H54 (cell line): ENCODE measurements around the gene RHBDF2.
A peak's percentile ranks its signal among the peaks of the same experiment; 100 is the strongest.

Source experiments
- DNase-seq: peaks from one replicate; pipeline ENCODE4 v3.0.0; 2011; ENCODE audit warnings: low spot score, mixed read lengths; ENCODE audit not compliant: insufficient read length
- FAIRE-seq: peaks from 3 replicates; lab custom pipeline; 2011; peaks lifted over from hg19 to GRCh38; lab: Jason Lieb, UNC
- POLR2A ChIP-seq: IDR thresholded peaks from 2 replicates; pipeline ENCODE4 v1.6.1; 2011; ENCODE audit warnings: low read depth, mild to moderate bottlenecking, low read length

RHBDF2 gene

DNA sequence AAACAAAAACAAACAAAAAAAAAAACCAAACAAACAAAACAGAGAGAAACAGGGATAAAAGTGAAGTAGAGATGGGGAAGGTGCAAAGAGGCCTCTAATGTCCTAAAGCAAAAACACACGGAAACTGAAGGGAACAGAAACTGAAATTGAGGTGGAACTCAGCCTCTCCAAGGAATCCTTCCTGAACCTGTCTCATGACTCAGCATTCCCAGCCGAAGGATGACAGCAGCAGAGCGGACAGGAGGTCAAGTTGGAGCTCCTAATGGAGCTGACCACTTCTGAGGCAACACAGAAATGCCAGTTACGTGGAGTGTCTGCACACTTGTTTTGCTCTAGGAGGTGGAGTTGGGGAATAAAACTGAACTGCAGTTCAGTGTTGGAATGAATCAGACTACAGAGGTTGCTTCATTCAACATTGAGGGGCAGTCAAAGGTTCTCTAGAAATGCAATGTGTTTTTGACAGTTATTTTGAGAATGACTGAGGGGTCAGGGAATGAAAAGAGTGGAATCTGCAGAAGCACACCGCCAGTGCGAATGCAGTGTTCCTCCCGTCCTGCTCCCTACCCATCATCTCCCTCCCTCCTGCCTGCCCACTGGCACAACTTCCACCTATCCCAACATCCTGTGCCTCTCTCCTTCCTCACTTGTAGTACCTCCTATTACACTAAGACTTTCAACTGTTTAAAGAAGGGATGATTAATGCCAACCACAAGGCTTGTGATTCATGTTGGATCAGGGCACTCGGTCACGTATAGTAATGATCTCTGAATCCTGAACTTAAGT lies 54.6 kb downstream of the RHBDF2 start:
- FAIRE-seq, result peak; percentile 57
- DNase-seq, result peak; percentile 76

DNA sequence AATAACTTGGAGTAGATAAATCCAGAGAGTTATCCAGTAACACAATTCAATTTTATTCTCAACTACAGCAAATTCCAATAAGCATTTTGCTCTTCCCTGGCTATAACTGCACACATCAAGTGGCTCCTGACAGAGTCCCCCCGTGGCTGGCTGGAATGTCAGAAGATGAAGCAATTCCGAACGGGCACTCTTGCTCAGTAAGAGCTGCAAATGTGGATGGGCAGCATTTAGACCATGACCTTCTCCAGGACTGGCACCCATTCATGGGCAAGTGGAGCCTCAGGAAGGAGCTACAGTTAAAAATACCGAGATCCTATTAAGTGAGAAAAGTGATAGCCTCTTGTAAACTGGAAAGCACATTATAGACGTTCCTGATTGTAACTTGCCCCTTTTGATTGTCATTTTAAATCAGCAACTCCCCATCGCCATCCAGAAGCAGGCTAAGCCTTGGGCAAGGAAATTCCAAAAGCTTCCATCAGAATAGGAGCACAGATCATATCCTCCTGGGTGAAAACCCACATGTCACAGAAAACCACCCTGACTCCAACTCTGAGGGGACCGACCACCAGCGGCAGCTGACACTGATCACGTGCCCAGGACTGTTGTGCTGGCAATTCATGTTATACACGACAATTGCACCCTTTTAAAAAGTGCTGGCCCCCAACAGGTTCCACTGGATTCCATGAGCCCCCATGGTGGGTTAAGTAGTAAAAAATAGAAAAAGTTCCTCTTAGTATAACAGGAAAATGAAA lies 55.4 kb downstream of the RHBDF2 start:
- DNase-seq (no peak), FAIRE-seq (no peak)
- TF ChIP-seq POLR2A, result no peak

More for the DNA sequence above, 54.6 kb downstream of the RHBDF2 start:
- TF ChIP-seq POLR2A, result 0 out of 2 replicates have a peak, but pooled peaks have one; percentile 21

DNA sequence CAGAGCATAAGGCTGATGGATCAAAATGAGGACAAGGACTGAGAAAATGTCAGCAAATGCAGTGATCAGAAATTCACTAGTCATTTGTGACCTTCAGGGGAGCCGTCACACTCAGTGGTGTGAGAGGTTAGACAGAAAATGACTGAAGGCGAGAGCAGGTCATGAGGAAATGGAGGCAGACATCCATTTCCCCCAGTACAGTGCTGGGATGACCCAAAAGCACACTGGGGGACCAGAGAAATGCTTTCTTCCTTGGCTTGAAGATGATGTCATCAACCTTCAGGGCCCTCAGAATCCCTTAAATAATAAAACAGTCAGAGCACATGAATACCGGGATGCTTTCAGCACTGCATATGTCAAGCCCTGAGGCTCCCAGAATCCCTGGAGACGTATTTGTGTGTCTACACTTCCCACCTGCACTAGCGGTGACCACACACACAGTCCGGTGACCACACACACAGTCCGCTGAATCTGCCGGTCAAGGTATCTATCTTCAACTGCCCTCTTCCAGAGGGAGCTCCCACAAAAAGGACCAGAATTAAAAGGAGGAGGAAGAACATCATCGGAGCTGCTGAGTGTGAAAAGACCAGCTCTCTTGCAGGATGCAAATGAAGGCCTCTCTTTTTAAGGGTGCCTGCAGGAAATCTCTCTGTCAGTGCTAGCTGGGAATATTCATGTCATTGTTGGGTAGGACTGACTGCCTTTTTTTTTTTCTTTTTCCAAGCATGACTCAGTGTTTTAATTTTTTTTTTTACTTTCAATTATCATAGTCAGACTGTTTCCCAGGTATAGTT lies 56.5 kb downstream of the RHBDF2 start:
- no peak for TF ChIP-seq POLR2A
- DNase-seq (no peak), FAIRE-seq (no peak)

DNA sequence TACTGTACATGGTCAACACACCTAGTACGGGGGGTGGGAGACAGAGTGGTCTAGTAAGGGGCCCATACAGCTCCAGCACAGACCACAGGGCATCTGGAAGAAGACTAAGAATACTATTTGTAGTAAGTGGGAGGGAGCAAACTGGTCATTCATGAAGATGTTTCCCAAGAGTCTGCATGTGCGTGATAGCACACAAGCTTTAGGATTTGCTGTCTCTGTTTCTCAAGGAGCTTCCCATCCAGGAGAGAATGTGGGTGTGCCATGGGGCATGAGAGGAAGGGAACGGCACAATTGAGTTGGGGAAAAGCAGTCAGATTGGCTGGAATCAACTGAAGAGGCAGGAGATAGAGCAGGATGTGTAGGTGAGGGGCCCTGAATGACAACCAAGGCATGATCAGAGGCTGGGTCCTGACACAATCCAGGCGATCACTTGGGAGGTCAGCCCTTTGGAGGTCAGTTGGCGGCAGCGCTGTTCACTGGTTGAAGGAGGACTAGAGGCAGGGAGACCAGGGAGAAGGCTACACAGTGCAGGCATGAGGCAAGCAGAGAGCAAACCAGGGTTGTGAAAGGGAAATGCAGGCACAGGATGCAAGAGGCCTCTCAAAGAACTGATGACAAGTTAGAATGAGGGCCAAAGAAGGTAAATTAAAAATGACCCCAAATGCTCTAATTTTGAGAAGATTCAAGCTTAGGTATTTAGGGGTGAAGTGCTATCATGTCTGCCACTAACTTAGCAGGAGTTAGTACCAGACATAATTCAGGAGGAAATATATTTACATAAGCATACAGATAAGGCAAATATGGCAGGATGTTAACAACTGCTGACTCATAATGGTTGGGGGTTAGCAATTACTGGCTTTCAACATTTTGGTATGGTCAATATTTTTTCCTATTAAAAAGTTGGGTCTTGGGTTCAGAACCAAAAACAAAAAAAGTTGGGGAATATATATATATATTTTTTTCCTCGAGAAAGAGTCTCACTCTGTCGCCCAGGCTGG lies 58.6 kb downstream of the RHBDF2 start:
- TF ChIP-seq POLR2A, result no peak
- DNase-seq (no peak), FAIRE-seq (no peak)

DNA sequence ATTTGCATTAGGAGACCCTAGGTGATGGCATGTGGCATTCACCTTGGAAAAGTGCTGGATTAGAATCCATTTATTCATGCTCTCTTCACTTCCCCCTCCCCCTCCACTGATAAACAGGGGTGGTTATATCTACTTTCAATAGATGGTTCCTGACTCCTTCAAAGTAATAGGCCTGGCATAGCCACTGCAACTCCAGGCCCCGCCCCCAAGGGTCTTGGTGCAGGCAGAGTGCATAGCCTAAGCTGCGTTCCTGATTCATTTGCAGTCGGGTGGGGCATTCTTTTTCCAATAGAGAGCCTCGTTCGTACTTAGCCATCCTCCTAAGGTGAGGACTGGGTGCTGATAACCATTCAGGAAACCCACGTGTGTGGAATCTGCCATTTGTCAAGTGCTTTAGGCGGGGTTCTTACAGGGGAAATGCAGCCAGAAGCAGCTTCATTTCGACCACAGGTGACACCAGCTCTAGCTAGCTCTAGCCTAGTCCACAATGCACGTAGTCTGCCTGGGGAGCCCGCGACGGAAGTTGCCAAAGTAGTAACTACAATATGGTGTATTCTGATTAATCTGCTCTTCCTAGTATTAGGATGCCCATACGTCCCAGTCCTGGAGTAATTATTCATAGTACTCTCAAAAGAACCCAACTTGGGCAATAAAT lies 59.4 kb downstream of the RHBDF2 start:
- DNase-seq, result no peak
- no peak for TF ChIP-seq POLR2A
- FAIRE-seq, result no peak

DNA sequence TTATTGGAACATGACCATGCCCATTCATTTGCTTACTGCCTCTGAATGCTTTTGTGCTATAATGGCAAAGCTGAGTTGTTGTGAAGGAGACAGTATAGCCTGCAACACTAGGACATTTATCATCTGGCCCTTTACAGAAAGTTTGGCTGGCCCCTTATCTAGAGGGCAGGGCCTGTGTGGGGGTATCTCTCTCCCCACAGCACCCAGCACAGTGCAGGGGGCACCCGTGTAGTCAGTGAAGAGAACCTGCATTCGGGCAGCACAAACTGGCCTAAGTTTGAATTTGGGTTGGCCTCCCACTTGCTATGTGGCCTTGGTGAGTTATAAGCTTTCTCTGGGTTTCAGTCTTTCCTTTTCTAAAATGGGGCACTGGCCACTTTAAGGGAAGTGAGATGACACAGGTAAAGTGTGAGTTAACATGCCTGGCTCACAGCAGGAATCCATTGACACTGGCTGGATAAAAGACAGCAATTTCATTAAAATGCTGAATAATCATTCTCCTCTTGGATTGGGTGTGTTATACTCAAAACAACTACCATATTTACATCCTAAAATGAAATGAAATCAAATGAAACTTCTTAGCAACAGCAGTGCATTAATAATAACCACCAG lies 60.4 kb downstream of the RHBDF2 start:
- no peak for FAIRE-seq
- no peak for TF ChIP-seq POLR2A
- DNase-seq, result no peak

DNA sequence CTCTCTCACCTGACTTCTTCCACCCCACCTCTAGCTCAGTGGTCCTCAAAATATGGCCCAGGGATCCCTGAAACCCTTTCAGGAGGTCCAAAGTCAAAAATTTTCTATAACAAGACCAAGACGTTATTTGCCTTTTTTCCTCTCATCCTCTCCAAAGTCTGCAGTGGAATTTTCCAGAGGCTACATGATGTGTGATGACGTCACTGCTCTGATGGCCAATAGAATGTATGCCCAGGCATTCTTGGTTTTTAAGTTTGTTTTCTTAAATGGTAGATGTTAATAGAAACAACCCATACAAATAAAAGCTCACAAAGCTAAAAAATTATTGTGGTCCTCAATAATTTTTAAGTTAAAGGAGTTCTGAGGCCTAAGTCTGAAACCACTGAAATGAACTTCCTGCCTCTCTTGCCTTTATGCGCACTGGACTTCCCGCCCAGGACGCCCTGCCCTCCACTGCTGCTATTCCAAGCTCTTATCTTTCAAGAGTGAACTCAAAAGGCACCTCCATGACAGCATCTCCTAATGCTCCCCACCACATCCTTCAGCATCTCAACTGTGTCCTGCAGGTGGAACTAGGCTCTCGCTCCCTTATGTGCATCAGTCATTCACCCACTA lies 61.8 kb downstream of the RHBDF2 start:
- no peak for TF ChIP-seq POLR2A
- DNase-seq (no peak), FAIRE-seq (no peak)

DNA sequence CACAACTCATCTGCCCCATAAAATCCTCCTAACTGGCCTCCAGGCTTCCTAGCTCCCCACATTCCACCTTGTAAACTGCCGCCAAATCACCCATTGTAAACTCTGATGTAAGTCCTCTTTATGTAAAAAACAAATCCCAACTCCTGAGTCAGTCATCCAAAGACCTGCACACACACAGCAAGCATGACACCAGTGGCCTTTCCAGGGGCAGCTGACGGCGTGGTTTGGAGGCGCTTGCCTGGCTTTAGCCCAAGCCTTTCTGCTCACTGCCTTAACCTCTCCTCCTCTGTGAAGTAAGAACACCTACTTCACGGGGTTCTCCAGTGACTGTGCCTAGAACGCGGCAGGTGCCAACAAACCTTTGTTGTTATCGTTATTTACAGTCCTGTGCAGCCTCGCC lies 62.3 kb downstream of the RHBDF2 start:
- DNase-seq, result no peak
- no peak for FAIRE-seq
- TF ChIP-seq POLR2A, result no peak

DNA sequence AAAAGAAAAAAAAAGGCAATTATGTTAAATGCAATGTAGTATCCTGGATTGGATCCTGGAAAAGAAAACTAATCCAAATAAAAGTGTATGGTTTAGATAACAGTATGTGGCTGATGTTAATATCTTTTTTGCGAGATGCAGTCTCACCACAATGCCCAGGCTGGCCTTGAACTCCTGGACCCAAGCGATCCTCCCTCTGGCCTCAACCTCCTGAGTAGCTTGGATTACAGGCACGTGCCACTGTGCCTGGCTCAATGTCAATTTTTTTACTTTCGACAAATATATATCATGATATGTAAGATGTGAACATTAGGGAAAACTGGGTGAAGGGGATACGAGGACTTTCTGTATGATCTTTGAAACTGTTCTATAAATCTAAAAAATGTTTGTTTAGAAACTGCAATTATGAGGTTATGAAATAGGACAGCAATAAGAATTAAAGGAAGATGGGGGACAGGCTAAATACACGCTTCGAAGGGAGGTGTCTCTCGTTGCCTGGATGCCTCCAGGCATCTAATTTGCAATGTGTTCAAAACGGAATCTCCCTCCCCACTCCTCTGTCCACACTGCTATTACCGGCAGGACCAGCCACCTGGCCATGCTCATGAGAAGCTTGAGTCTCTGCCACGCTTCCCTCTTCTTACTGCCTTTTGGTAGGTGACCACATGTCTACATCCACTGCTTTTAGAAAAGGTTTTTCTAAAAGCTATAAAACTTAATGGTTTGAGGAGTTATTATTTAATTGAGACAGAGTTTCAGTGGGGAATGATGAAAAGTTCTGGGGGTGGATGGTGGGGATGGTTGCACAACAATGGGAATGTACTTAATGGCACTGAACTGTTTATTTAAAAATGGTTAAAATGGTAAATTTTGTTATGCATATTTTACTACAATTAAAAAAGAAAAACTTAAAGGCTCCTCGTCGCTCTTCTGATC lies 63.5 kb downstream of the RHBDF2 start:
- DNase-seq (no peak), FAIRE-seq (no peak)
- TF ChIP-seq POLR2A, result no peak

DNA sequence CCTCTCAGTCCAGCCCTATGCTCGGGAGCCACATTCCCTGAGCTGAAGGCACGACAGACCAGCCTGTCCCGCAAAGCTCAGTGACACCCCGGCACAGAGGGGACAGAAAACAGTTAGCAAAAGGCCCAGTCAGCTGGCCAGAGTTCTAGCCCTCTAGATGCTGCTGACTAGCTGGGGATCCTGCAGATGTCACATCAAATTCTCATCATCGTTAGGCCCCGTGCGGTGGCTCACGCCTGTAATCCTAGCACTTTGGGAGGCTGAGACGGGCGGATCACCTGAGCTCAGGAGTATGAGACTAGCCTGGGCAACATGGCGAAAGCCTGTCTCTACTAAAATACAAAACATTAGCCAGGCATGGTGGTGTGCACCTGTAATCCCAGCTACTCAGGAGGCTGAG lies 65.5 kb downstream of the RHBDF2 start:
- FAIRE-seq, result no peak
- TF ChIP-seq POLR2A, result no peak
- no peak for DNase-seq

DNA sequence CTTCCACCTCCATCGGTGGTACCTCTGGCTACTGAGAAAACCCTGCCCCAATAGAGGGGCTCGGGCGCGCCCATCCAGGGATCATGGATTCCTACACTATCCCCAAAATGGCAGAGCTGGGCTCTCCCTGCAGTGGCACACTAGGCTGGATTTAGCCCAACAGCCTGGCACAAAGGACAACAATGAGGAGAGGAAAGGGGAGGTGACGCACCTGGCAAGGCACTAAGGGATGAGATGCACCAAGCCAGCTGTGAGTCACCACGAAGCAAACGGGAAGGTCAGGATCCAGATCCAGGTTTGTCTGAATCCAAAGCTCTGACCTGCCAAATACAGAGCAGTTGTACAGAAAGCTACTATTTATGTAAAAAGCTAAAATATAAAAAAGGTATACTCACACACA lies 66.4 kb downstream of the RHBDF2 start:
- TF ChIP-seq POLR2A, result no peak
- DNase-seq (no peak), FAIRE-seq (no peak)
